Esophagus squamous epithelium (tissue), 5 donors: ENCODE data around the gene ZNF385B. TPM values are rescaled to one million over a fixed set of nuclear protein-coding genes. Genes with fewer than 3 reads are reported as not detected.
A peak's percentile ranks its signal among the peaks of the same experiment; 100 is the strongest.

ENCODE experiments used
- DNase-seq: peaks from one replicate; lab custom pipeline; 2025; lab: John Stamatoyannopoulos, UW
- H3K27ac ChIP-seq, 4 donors: fragments of 200-600 bp; sonication (generic); one replicate each; pipeline ENCODE4 v1.5.1; 2016 to 2019; ENCODE audit warnings: mild to moderate bottlenecking in 1 of 4
- H3K27me3 ChIP-seq, 4 donors: fragments of 200-600 bp; sonication (generic); 1 replicate in 3 of 4; 2 replicates in 1 of 4; pipeline versions ENCODE4 v1.5.1 to v1.6.0; 2017 to 2021; ENCODE audit warnings: antibody characterized with exemption in 1 of 4
- H3K36me3 ChIP-seq, 3 donors: fragments of 200-600 bp; sonication (generic); one replicate each; pipeline ENCODE4 v1.5.1; 2016 to 2019
- H3K4me1 ChIP-seq, 3 donors: fragments of 200-600 bp; sonication (generic); one replicate each; pipeline ENCODE4 v1.5.1; 2017 to 2019
- H3K4me3 ChIP-seq, 4 donors: fragments of 200-600 bp; sonication (generic); 1 replicate in 3 of 4; 2 replicates in 1 of 4; pipeline ENCODE4 v1.5.1; 2016 to 2019; ENCODE audit warnings: mild to moderate bottlenecking in 2 of 4, moderate library complexity in 1 of 4
- H3K9me3 ChIP-seq, 3 donors: fragments of 200-600 bp; sonication (generic); one replicate each; pipeline ENCODE4 v1.5.1; 2016 to 2019
- CTCF ChIP-seq, 6 experiments: fragments of 450-650 bp in 4 of 6; fragments of 200-600 bp in 2 of 6; sonication (generic) in 2 of 6; IDR thresholded peaks; one replicate each; pipeline ENCODE4 v1.5.1; 2016 to 2019; ENCODE audit warnings: antibody characterized with exemption in 6 of 6, mild to moderate bottlenecking in 4 of 6, moderate library complexity in 4 of 6
- POLR2A ChIP-seq, 4 donors: fragments of 450-650 bp; IDR thresholded peaks; one replicate each; pipeline ENCODE4 v1.6.1; 2017; ENCODE audit warnings: antibody characterized with exemption in 4 of 4, mild to moderate bottlenecking in 4 of 4, moderate library complexity in 3 of 4
- WGBS, 2 donors: methylation state at CpG; one replicate each; pipeline ENCODE4 v1.1.5; 2018; 5-methylcytosine and 5-hydroxymethylcytosine counted together
- intact Hi-C: fragments of 100-400 bp; cut with DNase I; formaldehyde crosslinking; loops from one replicate; pipeline ENCODE4 v1.15.0; 2022
- total RNA-seq, 4 donors: library from RNA; depleted of rRNA; stranded (reverse); fragments of >200 nt; gene quantifications; one replicate each; pipeline ENCODE4 v1.1.0, GENCODE V29; 2016
- donor health status: DM: yes; HTN: yes; CAD: no.

Gene ZNF385B
- total RNA-seq, 4 donors from 2014 or later = 0.44 to 3.1 (median 0.44) TPM; not detected in 1

- TF ChIP-seq POLR2A (IDR thresholded peaks at IDR 0.05) (no peak), CTCF (IDR thresholded peaks at IDR 0.05) (no peak)
- WGBS, 2 donors = 79 to 96% methylated on average over 1 of the region's 1 CpG
Observed at GRCh38 chr2:179764710-179765109, 96.7 kb downstream of the ZNF385B start.

GRCh38 chr2:179758636-179759035 is 102.8 kb downstream of the ZNF385B start:
- Histone ChIP-seq H3K27ac (no peak overlapping the region), H3K4me1 (no peaks in the 10 kb centered on the region), H3K9me3 (peaks cover 0 to 8% (median 0%) of the 10 kb centered on the region in 3 donors), H3K36me3 (no peaks in the 10 kb centered on the region), H3K4me3 (no peak overlapping the region), H3K27me3 (no peaks in the 10 kb centered on the region)
- DNase-seq = no peak
- no peak for TF ChIP-seq CTCF (IDR thresholded peaks at IDR 0.05)
- TF ChIP-seq POLR2A (IDR thresholded peaks at IDR 0.05) = no peak
- intact Hi-C loops = no loop called here
- WGBS, 2 donors = 81 to 84% methylated on average over 3 of the region's 3 CpGs

More at GRCh38 chr2:179764710-179765109, 96.7 kb downstream of the ZNF385B start:
- H3K4me3 ChIP-seq = no peak overlapping the region
- H3K36me3 ChIP-seq = no peaks in the 10 kb centered on the region
- DNase-seq = no peak
- intact Hi-C loops = no loop called here
- no peak overlapping the region for H3K27ac ChIP-seq
- H3K9me3 ChIP-seq = no peaks in the 10 kb centered on the region
- H3K4me1 ChIP-seq = peaks cover 0 to 5% (median 0%) of the 10 kb centered on the region in 3 donors
- H3K27me3 ChIP-seq = no peaks in the 10 kb centered on the region

- Histone ChIP-seq H3K27me3 (no peaks in the 10 kb centered on the region), H3K27ac (no peak overlapping the region), H3K4me1 (no peaks in the 10 kb centered on the region), H3K9me3 (no peaks in the 10 kb centered on the region), H3K36me3 (no peaks in the 10 kb centered on the region), H3K4me3 (no peak overlapping the region)
- WGBS, 2 donors = 12 to 14% methylated on average over 4 of the region's 4 CpGs
- DNase-seq = no peak
- TF ChIP-seq CTCF (IDR thresholded peaks at IDR 0.05) (peak; percentile 15 to 67 (median 53)), POLR2A (IDR thresholded peaks at IDR 0.05) (no peak)
- intact Hi-C loops = no loop called here
Observed at GRCh38 chr2:179751163-179751809, 110.1 kb downstream of the ZNF385B start.

GRCh38 chr2:179749210-179749609 is 112.2 kb downstream of the ZNF385B start:
- Histone ChIP-seq H3K27me3 (no peaks in the 10 kb centered on the region), H3K27ac (no peak overlapping the region), H3K4me3 (no peak overlapping the region), H3K9me3 (no peaks in the 10 kb centered on the region), H3K4me1 (no peaks in the 10 kb centered on the region), H3K36me3 (no peaks in the 10 kb centered on the region)
- WGBS, 2 donors = 25 to 60% methylated on average over 1 of the region's 1 CpG
- TF ChIP-seq CTCF (IDR thresholded peaks at IDR 0.05) = no peak
- TF ChIP-seq POLR2A (IDR thresholded peaks at IDR 0.05) = no peak
- no peak for DNase-seq
- intact Hi-C loops = loop anchor here (10.0 kb wide), 1 partner anchor 324 kb away; no protein-coding TSS in a partner anchor

- no peak overlapping the region for H3K27ac ChIP-seq
- WGBS, 2 donors = 74 to 93% methylated on average over 5 of the region's 5 CpGs
- intact Hi-C loops = loop anchor here (10.0 kb wide), 1 partner anchor 322 kb away; no protein-coding TSS in a partner anchor
- no peak for DNase-seq
- no peaks in the 10 kb centered on the region for H3K36me3 ChIP-seq
- H3K4me1 ChIP-seq = no peaks in the 10 kb centered on the region
- no peak for TF ChIP-seq CTCF (IDR thresholded peaks at IDR 0.05)
- no peak for TF ChIP-seq POLR2A (IDR thresholded peaks at IDR 0.05)
- H3K27me3 ChIP-seq = no peaks in the 10 kb centered on the region
- H3K4me3 ChIP-seq = no peak overlapping the region
- H3K9me3 ChIP-seq = no peaks in the 10 kb centered on the region
Observed at GRCh38 chr2:179746981-179747380, 114.4 kb downstream of the ZNF385B start.
